ENCODE measurements around the gene ERN2. TPM values are rescaled to one million over a fixed set of nuclear protein-coding genes. Genes with fewer than 3 reads are reported as not detected.
"Not testable (repeated sequence)": the region's sequence is repeated elsewhere in the genome, so short reads cannot be mapped to it uniquely, and the experiment has no call there.

ERN2 gene
- total RNA-seq, 4 donors from 2014 or later = 70.1 to 149 (median 92.3) TPM

DNA sequence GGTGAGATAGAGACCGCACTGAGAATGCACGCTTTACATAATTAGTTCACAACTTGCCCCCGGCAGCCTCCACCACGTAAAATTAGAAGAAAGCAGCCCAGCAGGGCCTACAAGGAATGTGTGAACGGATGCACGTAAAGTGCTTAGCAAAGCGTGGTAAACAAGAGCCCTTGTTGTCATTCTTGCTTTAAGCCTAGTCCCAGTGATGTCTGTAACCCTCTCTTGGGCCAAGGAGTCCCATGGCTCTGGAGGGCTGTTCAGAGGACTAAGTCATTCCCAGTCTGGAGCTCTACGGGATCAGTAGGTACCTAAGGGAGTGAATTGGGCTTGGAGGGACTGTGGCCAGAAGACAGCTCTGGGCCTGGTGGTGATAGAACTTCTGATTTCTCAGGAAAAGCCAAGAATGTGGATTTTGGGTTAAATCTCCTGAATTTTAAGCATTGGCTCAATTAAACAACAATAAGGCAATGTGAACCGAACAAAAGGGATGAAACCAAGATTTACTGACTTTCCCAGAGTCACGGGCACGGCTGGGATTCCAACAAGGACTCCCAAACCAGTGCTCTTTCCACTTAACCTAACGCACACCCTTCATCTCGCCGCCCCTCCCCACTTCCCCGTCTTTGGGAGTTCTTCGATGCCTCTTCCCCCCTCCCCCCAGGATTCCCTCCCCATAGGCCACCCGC, 41.0 kb upstream of the ERN2 start:
- H3K36me3 ChIP-seq = peaks cover 0 to 6% (median 0%) of the 10 kb centered on the region in 3 donors
- TF ChIP-seq, protein P1, sequence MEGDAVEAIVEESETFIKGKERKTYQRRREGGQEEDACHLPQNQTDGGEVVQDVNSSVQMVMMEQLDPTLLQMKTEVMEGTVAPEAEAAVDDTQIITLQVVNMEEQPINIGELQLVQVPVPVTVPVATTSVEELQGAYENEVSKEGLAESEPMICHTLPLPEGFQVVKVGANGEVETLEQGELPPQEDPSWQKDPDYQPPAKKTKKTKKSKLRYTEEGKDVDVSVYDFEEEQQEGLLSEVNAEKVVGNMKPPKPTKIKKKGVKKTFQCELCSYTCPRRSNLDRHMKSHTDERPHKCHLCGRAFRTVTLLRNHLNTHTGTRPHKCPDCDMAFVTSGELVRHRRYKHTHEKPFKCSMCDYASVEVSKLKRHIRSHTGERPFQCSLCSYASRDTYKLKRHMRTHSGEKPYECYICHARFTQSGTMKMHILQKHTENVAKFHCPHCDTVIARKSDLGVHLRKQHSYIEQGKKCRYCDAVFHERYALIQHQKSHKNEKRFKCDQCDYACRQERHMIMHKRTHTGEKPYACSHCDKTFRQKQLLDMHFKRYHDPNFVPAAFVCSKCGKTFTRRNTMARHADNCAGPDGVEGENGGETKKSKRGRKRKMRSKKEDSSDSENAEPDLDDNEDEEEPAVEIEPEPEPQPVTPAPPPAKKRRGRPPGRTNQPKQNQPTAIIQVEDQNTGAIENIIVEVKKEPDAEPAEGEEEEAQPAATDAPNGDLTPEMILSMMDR (IDR thresholded peaks at IDR 0.05) = no peak
- no peak for TF ChIP-seq POLR2A (IDR thresholded peaks at IDR 0.05)
- no peaks in the 10 kb centered on the region for H3K9me3 ChIP-seq
- DNase-seq = no peak
- peaks cover 0 to 9% (median 0%) of the 10 kb centered on the region in 4 donors for H3K4me1 ChIP-seq
- peak overlapping the region in 3 of 4 donors; percentile 42 to 69 (median 55) for H3K4me3 ChIP-seq
- H3K27ac ChIP-seq = peak overlapping the region in 3 of 4 donors; percentile 71 to 89 (median 76)
- H3K27me3 ChIP-seq = no peaks in the 10 kb centered on the region

DNA sequence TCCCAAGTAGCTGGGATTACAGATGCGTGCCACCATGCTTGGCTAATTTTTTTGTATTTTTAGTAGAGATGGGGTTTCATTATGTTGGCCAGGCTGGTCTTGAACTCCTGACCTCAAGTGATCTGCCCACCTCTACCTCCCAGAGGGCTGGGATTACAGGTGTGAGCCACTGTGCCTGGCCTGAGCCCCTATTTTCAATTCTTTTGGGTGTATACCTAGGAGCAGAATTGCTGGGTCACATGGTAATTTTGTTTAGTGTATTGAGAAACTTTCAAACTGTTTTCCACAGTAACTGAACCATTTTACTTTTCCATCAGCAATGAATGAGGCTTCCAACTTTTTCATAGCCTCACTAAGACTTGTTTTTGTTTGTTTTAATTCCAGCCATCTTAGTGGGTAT, 38.0 kb upstream of the ERN2 start:
- H3K9me3 ChIP-seq, H3K4me1 ChIP-seq, H3K36me3 ChIP-seq, DNase-seq, H3K4me3 ChIP-seq, H3K27me3 ChIP-seq, H3K27ac ChIP-seq: not testable (repeated sequence)

DNA sequence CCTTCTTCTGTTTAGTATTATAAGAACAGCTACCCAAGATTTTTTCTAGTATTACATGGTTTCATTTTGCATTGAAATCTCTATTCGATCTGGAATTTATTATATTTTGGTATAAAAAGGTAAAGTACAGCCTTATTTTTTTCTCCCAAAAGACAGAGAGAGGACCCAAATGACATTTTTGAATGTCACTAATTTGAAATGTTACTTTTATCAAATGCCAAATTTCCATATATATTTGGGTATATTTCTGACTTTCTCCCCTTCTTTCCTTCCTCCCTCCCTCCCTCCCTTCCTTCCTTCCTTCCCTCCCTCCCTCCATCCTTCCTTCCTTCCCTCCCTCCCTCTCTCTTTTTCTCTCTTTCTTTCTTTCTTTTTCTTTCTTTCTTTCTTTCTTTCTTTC, 35.6 kb upstream of the ERN2 start:
- H3K4me1 ChIP-seq = no peaks in the 10 kb centered on the region
- no peaks in the 10 kb centered on the region for H3K9me3 ChIP-seq
- no peaks in the 10 kb centered on the region for H3K27me3 ChIP-seq
- no peak overlapping the region for H3K27ac ChIP-seq
- no peak overlapping the region for H3K4me3 ChIP-seq
- TF ChIP-seq POLR2A (IDR thresholded peaks at IDR 0.05) = no peak
- TF ChIP-seq, protein P1 (IDR thresholded peaks at IDR 0.05) = no peak
- no peak for DNase-seq
- H3K36me3 ChIP-seq = no peaks in the 10 kb centered on the region

DNA sequence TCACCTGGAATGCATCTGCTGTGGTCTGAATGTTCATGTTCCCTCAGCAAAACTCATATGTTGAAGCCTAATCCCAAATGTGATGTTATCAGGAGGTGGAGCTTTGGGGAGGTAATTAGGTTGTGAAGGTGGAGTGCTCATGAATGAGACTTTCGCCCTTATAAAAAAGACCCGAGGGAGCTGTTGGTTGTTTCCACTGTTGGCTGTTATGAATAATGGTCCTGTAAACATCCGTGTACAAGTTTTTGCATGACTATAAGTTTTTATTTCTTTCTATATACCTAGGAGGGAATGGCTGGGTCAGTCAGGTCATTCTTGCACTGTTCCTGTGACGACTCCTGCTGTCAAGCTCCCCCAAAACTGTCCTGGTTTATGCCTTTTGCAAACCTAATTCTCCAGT, 32.2 kb upstream of the ERN2 start:
- DNase-seq = no peak
- H3K27ac ChIP-seq = no peak overlapping the region
- no peaks in the 10 kb centered on the region for H3K4me1 ChIP-seq
- no peaks in the 10 kb centered on the region for H3K27me3 ChIP-seq
- no peaks in the 10 kb centered on the region for H3K36me3 ChIP-seq
- H3K9me3 ChIP-seq = no peaks in the 10 kb centered on the region
- H3K4me3 ChIP-seq = no peak overlapping the region
- TF ChIP-seq, protein P1 (IDR thresholded peaks at IDR 0.05) = no peak
- TF ChIP-seq POLR2A (IDR thresholded peaks at IDR 0.05) = no peak

DNA sequence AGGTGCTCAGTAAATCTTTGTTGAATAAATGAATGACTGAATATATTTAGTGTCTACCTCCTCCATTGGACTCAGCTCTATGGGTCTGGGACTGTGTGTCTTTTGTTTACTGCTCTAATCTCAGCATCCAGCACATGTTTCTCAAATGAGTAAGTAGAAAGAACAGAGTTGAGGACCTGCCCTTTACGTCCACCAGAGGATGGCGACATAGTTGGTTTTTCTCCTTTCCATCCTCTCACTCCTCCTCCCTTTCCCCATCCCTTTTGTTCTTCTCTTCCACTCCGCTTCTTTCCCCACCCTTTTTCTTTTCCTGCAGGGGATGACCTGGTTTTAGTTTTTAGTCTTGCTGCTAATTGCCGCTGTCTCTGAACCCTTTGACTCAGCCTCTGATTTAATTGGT, 29.7 kb upstream of the ERN2 start:
- Histone ChIP-seq H3K9me3 (no peaks in the 10 kb centered on the region), H3K27ac (no peak overlapping the region), H3K27me3 (no peaks in the 10 kb centered on the region), H3K4me1 (no peaks in the 10 kb centered on the region), H3K36me3 (no peaks in the 10 kb centered on the region), H3K4me3 (no peak overlapping the region)
- no peak for DNase-seq
- TF ChIP-seq POLR2A (IDR thresholded peaks at IDR 0.05) = no peak
- TF ChIP-seq, protein P1 (IDR thresholded peaks at IDR 0.05) = peak in 3 of 6 experiments; percentile 44 to 53 (median 51)

DNA sequence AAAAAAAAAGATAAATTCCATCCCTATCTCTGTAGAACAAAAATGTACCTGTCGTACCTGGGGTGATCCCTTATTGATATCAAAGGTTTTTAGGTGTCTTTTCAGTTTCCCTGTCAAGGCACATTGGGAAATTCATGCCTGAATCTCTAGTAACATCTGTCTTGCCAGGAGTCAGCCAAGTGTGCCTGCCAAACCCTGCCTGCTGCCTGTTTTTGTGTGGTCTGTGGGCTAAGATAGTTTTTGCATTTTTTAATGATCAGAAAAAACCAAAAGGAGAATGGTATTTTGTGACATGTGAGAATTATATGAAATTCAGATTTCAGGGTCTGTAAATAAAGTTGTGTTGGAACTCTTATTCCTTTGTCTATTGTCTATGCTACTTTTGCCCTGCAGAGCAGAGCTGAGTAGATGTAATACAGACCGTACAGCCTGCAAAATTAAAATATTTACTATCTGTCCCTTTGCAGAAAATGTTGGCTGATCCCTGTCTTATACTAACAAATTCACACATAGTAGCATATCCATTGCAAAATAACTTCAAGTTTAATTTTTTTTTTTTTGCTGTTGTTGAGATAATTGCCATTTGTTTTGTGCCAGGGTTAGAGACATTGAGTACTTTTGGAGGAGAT, 28.8 kb upstream of the ERN2 start:
- no peak for TF ChIP-seq POLR2A (IDR thresholded peaks at IDR 0.05)
- TF ChIP-seq, protein P1 (IDR thresholded peaks at IDR 0.05) = no peak
- no peak for DNase-seq
- no peaks in the 10 kb centered on the region for H3K9me3 ChIP-seq
- no peaks in the 10 kb centered on the region for H3K27me3 ChIP-seq
- H3K4me1 ChIP-seq = no peaks in the 10 kb centered on the region
- no peak overlapping the region for H3K4me3 ChIP-seq
- H3K27ac ChIP-seq = no peak overlapping the region
- no peaks in the 10 kb centered on the region for H3K36me3 ChIP-seq

All from Peyer's patch (tissue), 4 donors.